GM10266 (cell line): ENCODE results near the gene AVPR1A.

Experiments used
- DNase-seq: peaks from one replicate; pipeline ENCODE4 v3.0.0; 2012; ENCODE audit errors: extremely low spot score
- TF ChIP-seq, protein P1 (sequence below): IDR thresholded peaks from 2 replicates; pipeline ENCODE4 v1.5.1; 2012; ENCODE audit warnings: mild to moderate bottlenecking, low read depth; ENCODE audit not compliant: control insufficient read depth, insufficient read depth; ENCODE audit errors: missing control alignments

AVPR1A gene

DNA sequence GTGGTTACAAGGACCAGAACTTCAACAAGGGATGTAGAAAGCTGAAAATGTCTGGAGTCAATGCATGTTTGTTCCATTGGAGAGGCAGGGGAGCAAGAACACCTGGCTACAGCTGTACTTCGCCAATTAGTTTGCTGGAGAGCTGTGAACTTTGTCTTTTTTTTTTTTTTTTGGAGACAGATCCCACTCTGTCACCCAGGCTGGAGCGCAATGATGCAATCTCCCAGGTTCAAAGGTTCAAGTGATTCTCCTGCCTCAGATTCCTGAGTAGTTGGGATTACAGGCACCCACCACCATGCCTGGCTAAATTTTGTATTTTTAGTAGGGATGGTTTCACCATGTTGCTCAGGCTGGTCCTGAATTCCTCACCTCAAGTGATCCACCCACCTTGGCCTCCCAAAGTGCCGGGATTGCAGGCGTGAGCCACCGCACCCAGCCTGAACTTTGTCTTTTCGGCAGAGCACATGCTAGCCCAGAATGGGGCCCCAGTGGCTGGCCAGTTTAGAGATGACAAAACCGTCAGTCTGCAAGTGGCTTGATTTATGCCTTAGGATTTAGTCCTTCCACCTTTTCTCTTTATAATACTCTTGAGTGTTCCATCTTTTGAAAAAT, 55.5 kb downstream of the AVPR1A start:
- TF ChIP-seq, protein P1, sequence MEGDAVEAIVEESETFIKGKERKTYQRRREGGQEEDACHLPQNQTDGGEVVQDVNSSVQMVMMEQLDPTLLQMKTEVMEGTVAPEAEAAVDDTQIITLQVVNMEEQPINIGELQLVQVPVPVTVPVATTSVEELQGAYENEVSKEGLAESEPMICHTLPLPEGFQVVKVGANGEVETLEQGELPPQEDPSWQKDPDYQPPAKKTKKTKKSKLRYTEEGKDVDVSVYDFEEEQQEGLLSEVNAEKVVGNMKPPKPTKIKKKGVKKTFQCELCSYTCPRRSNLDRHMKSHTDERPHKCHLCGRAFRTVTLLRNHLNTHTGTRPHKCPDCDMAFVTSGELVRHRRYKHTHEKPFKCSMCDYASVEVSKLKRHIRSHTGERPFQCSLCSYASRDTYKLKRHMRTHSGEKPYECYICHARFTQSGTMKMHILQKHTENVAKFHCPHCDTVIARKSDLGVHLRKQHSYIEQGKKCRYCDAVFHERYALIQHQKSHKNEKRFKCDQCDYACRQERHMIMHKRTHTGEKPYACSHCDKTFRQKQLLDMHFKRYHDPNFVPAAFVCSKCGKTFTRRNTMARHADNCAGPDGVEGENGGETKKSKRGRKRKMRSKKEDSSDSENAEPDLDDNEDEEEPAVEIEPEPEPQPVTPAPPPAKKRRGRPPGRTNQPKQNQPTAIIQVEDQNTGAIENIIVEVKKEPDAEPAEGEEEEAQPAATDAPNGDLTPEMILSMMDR: no peak
- DNase-seq: no peak

DNA sequence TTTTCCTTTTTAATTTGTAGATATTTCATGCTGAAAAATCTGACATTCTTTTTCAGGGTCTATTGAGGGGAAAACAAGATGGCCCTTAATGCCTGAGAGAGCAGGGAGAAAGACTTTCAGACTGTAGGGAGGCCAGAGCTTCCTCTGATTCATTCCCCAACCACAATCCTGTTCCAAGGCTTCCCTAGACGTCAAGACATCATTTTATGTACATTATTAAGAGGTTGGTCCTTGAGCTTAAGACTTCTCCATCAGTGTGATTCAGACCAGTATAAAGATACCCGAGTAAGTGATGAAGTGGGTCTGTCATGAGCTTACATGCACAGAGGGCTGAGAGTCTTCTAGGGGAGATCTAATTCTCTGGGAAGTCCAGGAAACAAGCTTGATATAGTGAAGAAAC, 57.3 kb downstream of the AVPR1A start:
- no peak for DNase-seq
- TF ChIP-seq, protein P1: no peak

DNA sequence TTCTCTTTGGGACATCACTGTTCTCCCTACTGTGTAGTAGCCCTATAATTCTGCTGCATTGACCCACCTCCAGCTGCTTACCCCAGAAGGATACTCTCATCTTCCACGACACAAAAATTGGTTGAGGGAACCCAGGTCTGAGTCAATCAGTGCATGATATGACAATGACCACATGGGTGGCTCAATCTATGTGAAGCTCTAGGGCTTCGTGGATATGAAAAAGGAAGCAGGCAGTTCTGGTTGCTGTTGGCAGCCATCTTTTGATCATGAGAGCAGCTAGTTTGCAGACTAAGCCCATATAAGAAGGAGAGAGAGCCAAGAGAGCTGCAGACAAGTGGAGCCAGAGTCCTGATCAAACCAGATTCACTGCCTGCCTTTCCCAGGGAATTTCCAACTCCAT, 57.9 kb downstream of the AVPR1A start:
- TF ChIP-seq, protein P1: no peak
- DNase-seq: no peak
